ENCODE results near the gene HOXD13. TPM values are rescaled to one million over a fixed set of nuclear protein-coding genes. Genes with fewer than 3 reads are reported as not detected.
A peak's percentile ranks its signal among the peaks of the same experiment; 100 is the strongest.

The HOXD13 gene
- total and polyA plus RNA-seq, 2 donors (not counting 3 experiments of a cell fraction or from before 2014, with no cell fraction given): not detected

- H3K9me3 ChIP-seq (replicated peaks; ENCODE audit: control insufficient read depth, insufficient read depth, low read length): no peaks in the 10 kb centered on the region
- no peaks in the 10 kb centered on the region for H3K4me1 ChIP-seq (ENCODE audit: control insufficient read depth, extremely low read depth, insufficient read depth, low read length)
- DNase-seq (ENCODE audit: low read depth, low spot score) (no peak), FAIRE-seq (no peak)
- CTCF ChIA-PET: interaction anchor here (1.9 kb wide), 1 partner anchor 8 kb away, joined by 7 read pairs; no protein-coding TSS in a partner anchor
- dilution Hi-C loops (cut with MboI; ENCODE audit: extremely low pct_ligation_motif_present, low sequenced_read_pairs): no loop called here
- no peaks in the 10 kb centered on the region for H4K20me1 ChIP-seq (replicated peaks; ENCODE audit: control insufficient read depth, extremely low read depth, insufficient read depth, low read length)
- POLR2A ChIA-PET: no interaction called here
- no peaks in the 10 kb centered on the region for H3K36me3 ChIP-seq (ENCODE audit: control insufficient read depth in 2 of 2, extremely low read depth in 1 of 2, insufficient read depth in 2 of 2, low read length in 2 of 2)
- no peak overlapping the region for H3K27ac ChIP-seq (ENCODE audit: insufficient read depth, low read depth, low read length)
- intact Hi-C loops (cut with micrococcal nuclease): no loop called here
- TF ChIP-seq EZH2 (IDR thresholded peaks at IDR 0.05; ENCODE audit: borderline replicate concordance, low read depth, low read length, severe bottlenecking): peak; percentile 52
- no peak for TF ChIP-seq JUN (IDR thresholded peaks at IDR 0.05; ENCODE audit: borderline replicate concordance, insufficient read depth, insufficient read length, low read depth)
- no peaks in the 10 kb centered on the region for H3K9me1 ChIP-seq (replicated peaks; ENCODE audit: control insufficient read depth, extremely low read depth, insufficient read depth, low read length)
- peaks cover 83 to 96% of the 10 kb centered on the region in 2 experiments for H3K27me3 ChIP-seq (ENCODE audit: control insufficient read depth in 2 of 2, insufficient read depth in 2 of 2, low read length in 2 of 2)
- no peak overlapping the region for H3K4me3 ChIP-seq (replicated peaks in 1 of 3; ENCODE audit: insufficient read depth in 1 of 3, low read depth in 1 of 3, low read length in 3 of 3)
- no peak overlapping the region for H2AFZ ChIP-seq (ENCODE audit: low read depth, low read length)
- H3K4me2 ChIP-seq (ENCODE audit: insufficient read depth, low read length): no peak overlapping the region
- no peak overlapping the region for H3K9ac ChIP-seq (replicated peaks; ENCODE audit: extremely low read depth, insufficient read depth, low read length)
- no TSS peak for BruUV-seq (replicated peaks)
- no peaks in the 10 kb centered on the region for H3K79me2 ChIP-seq (ENCODE audit: control insufficient read depth, insufficient read depth, low read length)
Observed at GRCh38 chr2:176105730-176106580, 13.4 kb downstream of the HOXD13 start.

- FAIRE-seq (no peak), DNase-seq (ENCODE audit: low read depth, low spot score) (peak; percentile 17)
- BruUV-seq (replicated peaks): no TSS peak
- Histone ChIP-seq H3K9ac (replicated peaks; ENCODE audit: extremely low read depth, insufficient read depth, low read length) (no peak within 1 kb of the TSS), H3K4me1 (ENCODE audit: control insufficient read depth, extremely low read depth, insufficient read depth, low read length) (no peaks in the 10 kb centered on the region), H4K20me1 (replicated peaks; ENCODE audit: control insufficient read depth, extremely low read depth, insufficient read depth, low read length) (no peaks in the 10 kb centered on the region), H3K36me3 (ENCODE audit: control insufficient read depth in 2 of 2, extremely low read depth in 1 of 2, insufficient read depth in 2 of 2, low read length in 2 of 2) (no peaks in the 10 kb centered on the region), H3K79me2 (ENCODE audit: control insufficient read depth, insufficient read depth, low read length) (no peaks in the 10 kb centered on the region), H3K4me2 (ENCODE audit: insufficient read depth, low read length) (peak within 1 kb of the TSS; percentile 39), H3K27ac (ENCODE audit: insufficient read depth, low read depth, low read length) (no peak within 1 kb of the TSS), H3K4me3 (replicated peaks in 1 of 3; ENCODE audit: insufficient read depth in 1 of 3, low read depth in 1 of 3, low read length in 3 of 3) (no peak within 1 kb of the TSS), H3K9me3 (replicated peaks; ENCODE audit: control insufficient read depth, insufficient read depth, low read length) (no peaks in the 10 kb centered on the region), H3K27me3 (ENCODE audit: control insufficient read depth in 2 of 2, insufficient read depth in 2 of 2, low read length in 2 of 2) (peaks cover 83 to 96% of the 10 kb centered on the region in 2 experiments), H2AFZ (ENCODE audit: low read depth, low read length) (no peak within 1 kb of the TSS), H3K9me1 (replicated peaks; ENCODE audit: control insufficient read depth, extremely low read depth, insufficient read depth, low read length) (no peaks in the 10 kb centered on the region)
- TF ChIP-seq FOS (IDR thresholded peaks at IDR 0.05; ENCODE audit: borderline replicate concordance, insufficient read depth, low read length) (no peak), JUN (IDR thresholded peaks at IDR 0.05; ENCODE audit: borderline replicate concordance, insufficient read depth, insufficient read length, low read depth) (no peak), MYC (IDR thresholded peaks at IDR 0.05; ENCODE audit: low read depth, low read length) (no peak), EZH2 (IDR thresholded peaks at IDR 0.05; ENCODE audit: borderline replicate concordance, low read depth, low read length, severe bottlenecking) (peak; percentile 98), CTCF (IDR thresholded peaks at IDR 0.05; ENCODE audit: extremely low read depth in 1 of 2, insufficient read depth in 1 of 2, low read depth in 1 of 2, low read length in 2 of 2) (no peak), POLR2A (IDR thresholded peaks at IDR 0.05; ENCODE audit: low read depth, low read length) (no peak), POLR2AphosphoS5 (IDR thresholded peaks at IDR 0.05; ENCODE audit: insufficient read depth, low read depth, low read length) (no peak)
- dilution Hi-C loops (cut with MboI; ENCODE audit: extremely low pct_ligation_motif_present, low sequenced_read_pairs) (no loop called here), intact Hi-C loops (cut with micrococcal nuclease) (no loop called here)
- ChIA-PET CTCF (interaction anchor here (1.9 kb wide), 1 partner anchor 9 kb away, joined by 7 read pairs; no protein-coding TSS in a partner anchor), POLR2A (no interaction called here)
Observed at GRCh38 chr2:176106581-176107539, 14.3 kb downstream of the HOXD13 start, which contains the start of gene HOXD11. Gene HOXD11 (plus strand): TSS chr2:176107280. CDS start chr2:176107356, 76 bp downstream.
